Measurements from ENCODE around the gene NGB. TPM values are rescaled to one million over a fixed set of nuclear protein-coding genes. Genes with fewer than 3 reads are reported as not detected.

The NGB gene
- total and polyA plus RNA-seq, 2 experiments from 2014 or later, result 0.09 TPM; not detected in 1

- DNase-seq (ENCODE audit: low read depth in 1 of 2, low spot score in 1 of 2), result no peak
- no peak overlapping the region for H3K27ac ChIP-seq
These were observed 39.0 kb upstream of the NGB start for GRCh38 chr14:77310026-77310425.

GRCh38 chr14:77309131-77309530, 38.1 kb upstream of the NGB start:
- Histone ChIP-seq H3K27me3 (no peaks in the 10 kb centered on the region), H3K4me3 (no peak overlapping the region), H3K36me3 (peaks cover 3% of the 10 kb centered on the region), H3K9me3 (ENCODE audit: low read depth) (no peaks in the 10 kb centered on the region), H3K4me1 (ENCODE audit: low read depth) (peaks cover 10% of the 10 kb centered on the region), H3K27ac (no peak overlapping the region)
- no peak for DNase-seq (ENCODE audit: low read depth in 1 of 2, low spot score in 1 of 2)
- TF ChIP-seq CTCF (IDR thresholded peaks at IDR 0.05; ENCODE audit: low read depth, low read length), result no peak

More at GRCh38 chr14:77310026-77310425, 39.0 kb upstream of the NGB start:
- no peaks in the 10 kb centered on the region for H3K27me3 ChIP-seq
- H3K4me1 ChIP-seq (ENCODE audit: low read depth), result peaks cover 13% of the 10 kb centered on the region
- H3K9me3 ChIP-seq (ENCODE audit: low read depth), result no peaks in the 10 kb centered on the region
- H3K36me3 ChIP-seq, result peaks cover 3% of the 10 kb centered on the region
- TF ChIP-seq CTCF (IDR thresholded peaks at IDR 0.05; ENCODE audit: low read depth, low read length), result no peak
- H3K4me3 ChIP-seq, result no peak overlapping the region

GRCh38 chr14:77306851-77307496, 36.0 kb upstream of the NGB start:
- H3K27me3 ChIP-seq, result no peaks in the 10 kb centered on the region
- no peak for DNase-seq (ENCODE audit: low read depth in 1 of 2, low spot score in 1 of 2)
- peaks cover 8% of the 10 kb centered on the region for H3K36me3 ChIP-seq
- no peaks in the 10 kb centered on the region for H3K9me3 ChIP-seq (ENCODE audit: low read depth)
- no peak overlapping the region for H3K4me3 ChIP-seq
- no peak for TF ChIP-seq CTCF (IDR thresholded peaks at IDR 0.05; ENCODE audit: low read depth, low read length)
- H3K27ac ChIP-seq, result no peak overlapping the region
- H3K4me1 ChIP-seq (ENCODE audit: low read depth), result no peaks in the 10 kb centered on the region

- H3K9me3 ChIP-seq (ENCODE audit: low read depth), result no peaks in the 10 kb centered on the region
- no peak overlapping the region for H3K4me3 ChIP-seq
- H3K27me3 ChIP-seq, result no peaks in the 10 kb centered on the region
- DNase-seq (ENCODE audit: low read depth in 1 of 2, low spot score in 1 of 2), result no peak
- TF ChIP-seq CTCF (IDR thresholded peaks at IDR 0.05; ENCODE audit: low read depth, low read length), result no peak
- H3K36me3 ChIP-seq, result peaks cover 8% of the 10 kb centered on the region
- H3K4me1 ChIP-seq (ENCODE audit: low read depth), result no peaks in the 10 kb centered on the region
- H3K27ac ChIP-seq, result no peak overlapping the region
These were observed 35.4 kb upstream of the NGB start for GRCh38 chr14:77306416-77306815.

- peaks cover 3% of the 10 kb centered on the region for H3K4me1 ChIP-seq (ENCODE audit: low read depth)
- no peak overlapping the region for H3K4me3 ChIP-seq
- H3K9me3 ChIP-seq (ENCODE audit: low read depth), result no peaks in the 10 kb centered on the region
- H3K27me3 ChIP-seq, result no peaks in the 10 kb centered on the region
- no peak for TF ChIP-seq CTCF (IDR thresholded peaks at IDR 0.05; ENCODE audit: low read depth, low read length)
- DNase-seq (ENCODE audit: low read depth in 1 of 2, low spot score in 1 of 2), result no peak
- peaks cover 8% of the 10 kb centered on the region for H3K36me3 ChIP-seq
- H3K27ac ChIP-seq, result no peak overlapping the region
These were observed 34.7 kb upstream of the NGB start for GRCh38 chr14:77305696-77306095.
